K562 (cell line): Measurements from ENCODE around the gene SHB. TPM values are rescaled to one million over a fixed set of nuclear protein-coding genes. Genes with fewer than 3 reads are reported as not detected.

Experiments used
- ATAC-seq: fragments of 200-7000 bp; cut with Tn5 transposase; 3 replicates; pipeline ENCODE4 v1.9.1; 2020; ENCODE audit warnings: moderate library complexity
- BruUV-seq: library from RNA; stranded (reverse); fragments of 400-500 nt; replicated peaks from 2 replicates; lab custom pipeline; 2021; lab: Mats Ljungman, UMichigan
- CTCF ChIA-PET: fragments of 300-600 bp; formaldehyde crosslinking; extraction: SDS; loops from one replicate; lab custom pipeline; 2021; ENCODE audit warnings: low intra/inter-chr PET ratio; lab: Yijun Ruan, JAX
- POLR2A ChIA-PET: fragments of 300-600, 350-650 bp; sonication (Branson Sonifier 250); formaldehyde crosslinking; extraction: SDS; loops from one replicate; lab custom pipeline; 2021; ENCODE audit warnings: antibody characterized with exemption, inconsistent platforms; lab: Yijun Ruan, JAX
- DNase-seq, 4 experiments: peaks; one replicate each; pipeline versions ENCODE4 v3.0.0 to v3.0.0-alpha.2; 2011 to 2018; ENCODE audit warnings: low spot score in 3 of 4, mixed read lengths in 3 of 4; ENCODE audit errors: extremely low read depth in 1 of 4
- FAIRE-seq: peaks from 2 replicates; lab custom pipeline; 2011; peaks lifted over from hg19 to GRCh38; lab: Jason Lieb, UNC
- H2AFZ ChIP-seq: 2 replicates; pipeline ENCODE4 v1.6.0; 2011; ENCODE audit warnings: low read depth, low read length, control low read depth, inconsistent platforms
- H3K27ac ChIP-seq: fragments of 200-600 bp; 3 replicates; pipeline ENCODE4 v1.8.0; 2011; ENCODE audit warnings: low read depth, mild to moderate bottlenecking, control low read depth, inconsistent platforms, low read length, moderate library complexity, mixed read lengths; ENCODE audit errors: extremely low read depth
- H3K27me3 ChIP-seq, 2 experiments: fragments of 300-600 bp in 1 of 2; 2 replicates in 1 of 2; 3 replicates in 1 of 2; pipeline versions ENCODE4 v1.6.0 to v1.8.0; 2011; ENCODE audit warnings: inconsistent platforms in 2 of 2, low read length in 2 of 2, mild to moderate bottlenecking in 1 of 2, mixed read lengths in 1 of 2, moderate library complexity in 1 of 2; ENCODE audit not compliant: control insufficient read depth in 2 of 2, insufficient read depth in 2 of 2
- H3K36me3 ChIP-seq: fragments of 300-600 bp; 3 replicates; pipeline ENCODE4 v1.8.0; 2011; ENCODE audit warnings: mild to moderate bottlenecking, low read length, inconsistent platforms; ENCODE audit not compliant: control insufficient read depth, insufficient read depth
- H3K4me1 ChIP-seq, 2 experiments: fragments of 200-600 bp in 1 of 2; replicated peaks in 1 of 2; 2 replicates in 1 of 2; 3 replicates in 1 of 2; pipeline versions ENCODE4 v1.5.1 to v1.8.0; 2011; ENCODE audit warnings: inconsistent platforms in 2 of 2, low read length in 2 of 2, mild to moderate bottlenecking in 1 of 2, mixed read lengths in 1 of 2, moderate library complexity in 1 of 2; ENCODE audit not compliant: control insufficient read depth in 2 of 2, insufficient read depth in 2 of 2
- H3K4me2 ChIP-seq: 2 replicates; pipeline ENCODE4 v1.6.1; 2011; ENCODE audit warnings: low read length, control low read depth, inconsistent platforms, mixed read lengths; ENCODE audit not compliant: insufficient read depth
- H3K4me3 ChIP-seq: fragments of 200-600 bp; sonication (generic), shearing (Covaris generic); 2 replicates; pipeline ENCODE4 v1.5.1; 2016; ENCODE audit warnings: control low read depth, inconsistent platforms
- H3K79me2 ChIP-seq: fragments of 200-600 bp; 3 replicates; pipeline ENCODE4 v1.8.0; 2011; ENCODE audit warnings: low read length, inconsistent platforms; ENCODE audit not compliant: control insufficient read depth, insufficient read depth
- H3K9ac ChIP-seq, 2 experiments: 2 replicates each; pipeline versions ENCODE4 v1.6.0 to v1.6.1; 2011; ENCODE audit warnings: low read depth in 2 of 2, low read length in 2 of 2, control low read depth in 1 of 2, inconsistent platforms in 1 of 2, mild to moderate bottlenecking in 1 of 2, mixed read lengths in 1 of 2; ENCODE audit not compliant: insufficient read depth in 1 of 2
- H3K9me1 ChIP-seq: one replicate; pipeline ENCODE4 v1.6.0; 2011; ENCODE audit warnings: inconsistent platforms, mild to moderate bottlenecking, low read length, moderate library complexity; ENCODE audit not compliant: control insufficient read depth, insufficient read depth
- H3K9me3 ChIP-seq: replicated peaks from 2 replicates; pipeline ENCODE4 v1.5.1; 2011; ENCODE audit warnings: low read depth, low read length, inconsistent platforms; ENCODE audit not compliant: control insufficient read depth, insufficient read depth
- H4K20me1 ChIP-seq: replicated peaks from 2 replicates; pipeline ENCODE4 v1.6.1; 2011; ENCODE audit warnings: low read length, inconsistent platforms, mixed read lengths; ENCODE audit not compliant: control insufficient read depth, insufficient read depth
- C11orf30 ChIP-seq: fragments of 450-650 bp; IDR thresholded peaks from 2 replicates; pipeline ENCODE4 v1.6.1; 2016; ENCODE audit warnings: low read depth, mild to moderate bottlenecking
- MAFG ChIP-seq: fragments of 450-650 bp; conservative IDR thresholded peaks from 2 replicates; pipeline ENCODE4 v1.6.1; 2016; ENCODE audit warnings: missing genetic modification characterization, missing compliant biosample characterization
- MEIS2 ChIP-seq: fragments of 450-650 bp; IDR thresholded peaks from 2 replicates; pipeline ENCODE4 v1.6.1; 2014; ENCODE audit warnings: mild to moderate bottlenecking; ENCODE audit not compliant: partially characterized antibody
- SAP30 ChIP-seq: fragments of 200-600 bp; sonication (generic); IDR thresholded peaks from 2 replicates; pipeline ENCODE4 v1.6.1; 2012; ENCODE audit warnings: borderline replicate concordance, low read depth, mild to moderate bottlenecking, moderate library complexity, low read length, control low read depth, inconsistent platforms; ENCODE audit not compliant: insufficient read depth, poor library complexity, severe bottlenecking
- SREBF2 ChIP-seq: sonication (generic); formaldehyde crosslinking; IDR thresholded peaks from 2 replicates; pipeline ENCODE4 v1.4.0; 2020; ENCODE audit warnings: mild to moderate bottlenecking, missing genetic modification reagents
- ZNF316 ChIP-seq: fragments of 450-650 bp; IDR thresholded peaks from 2 replicates; pipeline ENCODE4 v1.6.1; 2016
- WGBS: fragments of 100-300 bp; shearing (Covaris generic); methylation state at CpG from one replicate; pipeline ENCODE4 v1.1.6; 2016; ENCODE audit warnings: low coverage, mixed read lengths; ENCODE audit not compliant: insufficient coverage; ENCODE audit errors: missing lambda C conversion rate; 5-methylcytosine and 5-hydroxymethylcytosine counted together
- in situ Hi-C: fragments of 300-500 bp; cut with MboI; formaldehyde crosslinking; loops from 4 replicates; pipeline ENCODE4 v1.15.0; 2018; ENCODE audit warnings: inconsistent platforms, mixed read lengths
- intact Hi-C: fragments of 100-400 bp; cut with micrococcal nuclease; formaldehyde crosslinking; loops from 2 replicates; pipeline ENCODE4 v1.14.2; 2022
- polyA plus RNA-seq, 8 experiments: library from polyadenylated mRNA; depleted of rRNA in 4 of 8; stranded (reverse) in 5 of 8; unstranded in 3 of 8; fragments of >200 nt; fragmentation: Nextera tagmentation in 2 of 8; fragmentation: Illumina TruSeq in 1 of 8; extraction: Ambion mirVana in 2 of 8; extraction: Trizol in 1 of 8; gene quantifications; 2 replicates each; pipeline versions ENCODE4 v1.2.1 to v1.2.3, GENCODE V29; 2011 to 2014; ENCODE audit warnings: inconsistent platforms in 1 of 8, missing spikeins in 1 of 8
- total RNA-seq, 7 experiments: library from RNA; depleted of rRNA in 6 of 7; stranded (reverse); fragments of >200 nt in 6 of 7; fragmentation: Illumina TruSeq in 2 of 7; extraction: Trizol in 2 of 7; gene quantifications; 2 replicates each; pipeline versions ENCODE4 v1.2.1 to v1.2.3, GENCODE V29; 2011 to 2021; ENCODE audit warnings: low replicate concordance in 1 of 7

Gene SHB
- total and polyA plus RNA-seq, 9 of the 15 experiments (the other 6 are each of a cell fraction or from before 2014, with no cell fraction given): 0.78 to 16.0 (median 5.3) TPM

DNA sequence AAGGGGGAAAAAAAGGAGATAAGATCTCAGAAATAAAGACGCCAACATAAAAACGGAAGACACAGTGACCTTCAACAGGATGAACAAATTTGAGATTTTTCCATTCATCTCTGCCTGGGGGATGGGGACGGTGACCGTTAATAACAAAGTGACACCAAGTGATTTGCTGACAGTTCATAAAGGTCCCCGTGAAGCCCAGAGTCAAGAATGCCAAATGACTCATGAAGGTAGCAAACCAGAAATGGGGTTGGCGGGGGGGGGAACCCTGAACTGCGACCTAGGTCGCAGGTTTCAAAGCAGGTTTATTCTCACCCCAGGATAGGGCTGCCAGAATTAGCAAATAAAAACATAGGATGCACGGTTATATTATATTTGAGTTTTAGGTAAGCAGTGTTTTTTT lies 21.1 kb upstream of the SHB start:
- no TSS peak for BruUV-seq
- no peaks in the 10 kb centered on the region for H3K9me1 ChIP-seq
- H3K4me3 ChIP-seq: no peak overlapping the region
- FAIRE-seq (no peak), ATAC-seq (no peak), DNase-seq (no peak)
- H3K4me2 ChIP-seq: no peak overlapping the region
- H3K27me3 ChIP-seq: peaks cover 0 to 9% of the 10 kb centered on the region in 2 experiments; a peak in 3 of 5 replicates
- in situ Hi-C loops (no loop called here), intact Hi-C loops (no loop called here)
- H3K9ac ChIP-seq: no peak overlapping the region
- no peaks in the 10 kb centered on the region for H3K36me3 ChIP-seq
- WGBS: 5% methylated on average over 9 of the region's 9 CpGs
- ChIA-PET POLR2A (interaction anchor here (1.2 kb wide), 1 partner anchor 11 kb away, joined by 3 read pairs; no protein-coding TSS in a partner anchor), CTCF (interaction anchor here (0.7 to 1.1 kb wide), 3 partner anchors 20 to 749 kb away, joined by 3 to 4 read pairs (median 3); no protein-coding TSS in a partner anchor)
- no peak overlapping the region for H2AFZ ChIP-seq
- TF ChIP-seq SREBF2 (CRISPR knock-in tag): no peak
- TF ChIP-seq C11orf30: peak; percentile 30; the same call in 1 of the 2 replicates
- TF ChIP-seq ZNF316: peak; percentile 58; the same call in 1 of the 2 replicates
- peak; percentile 35 for TF ChIP-seq MEIS2
- TF ChIP-seq MAFG (tag): 0 out of 2 replicates have a peak, but pooled peaks have one; percentile 7
- no peak for TF ChIP-seq SAP30
- no peaks in the 10 kb centered on the region for H3K4me1 ChIP-seq
- H3K27ac ChIP-seq: no peak overlapping the region
- H3K79me2 ChIP-seq: no peaks in the 10 kb centered on the region
- no peaks in the 10 kb centered on the region for H3K9me3 ChIP-seq
- no peaks in the 10 kb centered on the region for H4K20me1 ChIP-seq
